Smooth muscle cell (in vitro differentiated cells): Measurements from ENCODE around the gene PSMC3. TPM values are rescaled to one million over a fixed set of nuclear protein-coding genes. Genes with fewer than 3 reads are reported as not detected.

Experiments
- DNase-seq: peaks from one replicate; lab custom pipeline; 2025; ENCODE audit not compliant: unreplicated experiment; lab: John Stamatoyannopoulos, UW
- H2AFZ ChIP-seq: fragments of 200-600 bp; sonication (generic); 2 replicates; pipeline ENCODE4 v1.6.0; 2016; ENCODE audit warnings: antibody characterized with exemption, low read depth, mild to moderate bottlenecking
- H3F3A ChIP-seq: fragments of 200-600 bp; sonication (generic); 2 replicates; pipeline ENCODE4 v1.6.0; 2017; ENCODE audit warnings: antibody characterized with exemption, low read depth
- H3K27ac ChIP-seq: fragments of 200-600 bp; sonication (generic); 2 replicates; pipeline ENCODE4 v1.5.1; 2016; ENCODE audit warnings: low read depth, mild to moderate bottlenecking
- H3K27me3 ChIP-seq: fragments of 200-600 bp; sonication (generic); 2 replicates; pipeline ENCODE4 v1.6.1; 2016; ENCODE audit warnings: low read depth, mild to moderate bottlenecking
- H3K36me3 ChIP-seq: fragments of 200-600 bp; sonication (generic); 2 replicates; pipeline ENCODE4 v1.5.1; 2016; ENCODE audit warnings: low read depth
- H3K4me1 ChIP-seq: fragments of 200-600 bp; sonication (generic); 2 replicates; pipeline ENCODE4 v1.5.1; 2016; ENCODE audit warnings: low read depth
- H3K4me2 ChIP-seq: fragments of 200-600 bp; sonication (generic); 2 replicates; pipeline ENCODE4 v1.6.0; 2016; ENCODE audit warnings: mild to moderate bottlenecking
- H3K4me3 ChIP-seq: fragments of 200-600 bp; sonication (generic); 2 replicates; pipeline ENCODE4 v1.5.1; 2016; ENCODE audit warnings: mild to moderate bottlenecking
- H3K79me2 ChIP-seq: fragments of 200-600 bp; sonication (generic); 2 replicates; pipeline ENCODE4 v1.6.0; 2016; ENCODE audit warnings: low read depth, mild to moderate bottlenecking
- H3K9ac ChIP-seq: fragments of 200-600 bp; sonication (generic); 2 replicates; pipeline ENCODE4 v1.6.0; 2016; ENCODE audit warnings: low read depth
- H3K9me3 ChIP-seq: fragments of 200-600 bp; sonication (generic); replicated peaks from 2 replicates; pipeline ENCODE4 v1.5.1; 2016; ENCODE audit warnings: low read depth
- H4K20me1 ChIP-seq: fragments of 200-600 bp; sonication (generic); 2 replicates; pipeline ENCODE4 v1.6.0; 2016; ENCODE audit warnings: low read depth
- WGBS: methylation state at CpG from one replicate; pipeline ENCODE4 v1.1.7; 2016; ENCODE audit warnings: low lambda C conversion rate; 5-methylcytosine and 5-hydroxymethylcytosine counted together
- polyA plus RNA-seq: library from polyadenylated mRNA; unstranded; fragments of >200 nt; fragmentation: Nextera tagmentation; extraction: Ambion mirVana; gene quantifications from 2 replicates; pipeline ENCODE4 v1.2.1, GENCODE V29; 2016
- total RNA-seq: library from RNA; depleted of rRNA; stranded (reverse); fragments of >200 nt; gene quantifications from 2 replicates; pipeline ENCODE4 v1.2.3, GENCODE V29; 2014
- TF ChIP-seq, protein P1 (sequence below): fragments of 200-600 bp; sonication (generic); IDR thresholded peaks from 2 replicates; pipeline ENCODE4 v1.5.1; 2017; ENCODE audit warnings: borderline replicate concordance, mild to moderate bottlenecking, antibody characterized with exemption; ENCODE audit not compliant: insufficient read depth, poor library complexity, severe bottlenecking

Gene PSMC3
- total and polyA plus RNA-seq, 2 experiments from 2014 or later: 71.2 to 211 TPM

- no peak overlapping the region for H2AFZ ChIP-seq
- no peaks in the 10 kb centered on the region for H4K20me1 ChIP-seq
- no peaks in the 10 kb centered on the region for H3K36me3 ChIP-seq
- H3K27me3 ChIP-seq: no peaks in the 10 kb centered on the region
- TF ChIP-seq, protein P1, sequence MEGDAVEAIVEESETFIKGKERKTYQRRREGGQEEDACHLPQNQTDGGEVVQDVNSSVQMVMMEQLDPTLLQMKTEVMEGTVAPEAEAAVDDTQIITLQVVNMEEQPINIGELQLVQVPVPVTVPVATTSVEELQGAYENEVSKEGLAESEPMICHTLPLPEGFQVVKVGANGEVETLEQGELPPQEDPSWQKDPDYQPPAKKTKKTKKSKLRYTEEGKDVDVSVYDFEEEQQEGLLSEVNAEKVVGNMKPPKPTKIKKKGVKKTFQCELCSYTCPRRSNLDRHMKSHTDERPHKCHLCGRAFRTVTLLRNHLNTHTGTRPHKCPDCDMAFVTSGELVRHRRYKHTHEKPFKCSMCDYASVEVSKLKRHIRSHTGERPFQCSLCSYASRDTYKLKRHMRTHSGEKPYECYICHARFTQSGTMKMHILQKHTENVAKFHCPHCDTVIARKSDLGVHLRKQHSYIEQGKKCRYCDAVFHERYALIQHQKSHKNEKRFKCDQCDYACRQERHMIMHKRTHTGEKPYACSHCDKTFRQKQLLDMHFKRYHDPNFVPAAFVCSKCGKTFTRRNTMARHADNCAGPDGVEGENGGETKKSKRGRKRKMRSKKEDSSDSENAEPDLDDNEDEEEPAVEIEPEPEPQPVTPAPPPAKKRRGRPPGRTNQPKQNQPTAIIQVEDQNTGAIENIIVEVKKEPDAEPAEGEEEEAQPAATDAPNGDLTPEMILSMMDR: no peak
- no peak overlapping the region for H3K9ac ChIP-seq
- no peaks in the 10 kb centered on the region for H3K4me1 ChIP-seq
- H3K9me3 ChIP-seq: no peaks in the 10 kb centered on the region
- no peak overlapping the region for H3K27ac ChIP-seq
- no peaks in the 10 kb centered on the region for H3F3A ChIP-seq
- H3K4me2 ChIP-seq: no peak overlapping the region
- no peak for DNase-seq
- H3K4me3 ChIP-seq: no peak overlapping the region
- WGBS: 93% methylated on average over 11 of the region's 11 CpGs
- H3K79me2 ChIP-seq: no peaks in the 10 kb centered on the region
These were observed 11.0 kb upstream of the PSMC3 start for GRCh38 chr11:47437218-47437745.

DNA sequence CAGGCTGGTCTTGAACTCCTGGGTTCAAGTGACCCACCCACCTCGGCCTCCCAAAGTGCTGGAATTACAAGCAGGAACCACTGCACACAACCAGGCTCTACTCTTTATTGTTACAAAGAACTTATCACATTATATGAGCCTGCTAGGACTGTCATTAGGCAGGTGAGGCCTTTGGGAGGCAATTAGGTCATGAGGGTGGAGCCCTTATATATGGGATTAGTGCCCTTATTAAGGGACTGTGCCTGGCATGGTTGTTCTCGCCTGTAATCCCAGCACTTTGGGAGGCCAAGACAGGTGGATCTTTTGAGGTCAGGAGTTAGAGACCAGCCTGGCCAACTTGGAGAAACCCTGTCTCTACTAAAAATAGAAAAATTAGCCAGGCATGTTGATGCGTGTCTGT, 10.5 kb upstream of the PSMC3 start:
- H3K9me3 ChIP-seq: no peaks in the 10 kb centered on the region
- WGBS: 95% methylated on average over 3 of the region's 3 CpGs

DNA sequence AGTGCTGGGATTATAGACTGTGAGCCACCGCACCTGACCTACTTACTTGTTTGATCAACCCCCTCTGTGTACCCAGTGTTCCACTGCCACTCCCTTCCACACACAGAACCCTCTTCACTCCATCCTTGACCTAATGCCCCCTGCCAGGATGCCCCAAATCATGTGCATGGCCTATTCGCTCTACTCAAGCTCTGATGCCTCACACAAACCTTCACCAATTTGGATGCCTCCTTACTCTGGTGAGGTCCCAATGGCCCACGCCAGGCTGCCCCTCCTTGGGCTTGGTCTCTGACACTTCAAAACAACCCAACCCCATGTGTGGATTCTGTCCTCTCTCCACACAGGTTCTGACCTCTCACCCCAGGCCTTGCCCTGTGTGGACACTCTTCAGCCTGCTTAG, 9.4 kb upstream of the PSMC3 start:
- Histone ChIP-seq H3K79me2 (no peaks in the 10 kb centered on the region), H3K4me1 (no peaks in the 10 kb centered on the region), H3K4me2 (no peak overlapping the region), H3K4me3 (no peak overlapping the region), H3K9ac (no peak overlapping the region), H3K36me3 (no peaks in the 10 kb centered on the region), H2AFZ (no peak overlapping the region), H3F3A (no peaks in the 10 kb centered on the region), H3K27ac (no peak overlapping the region), H3K27me3 (no peaks in the 10 kb centered on the region), H3K9me3 (no peaks in the 10 kb centered on the region), H4K20me1 (no peaks in the 10 kb centered on the region)
- DNase-seq: no peak
- TF ChIP-seq, protein P1: no peak
- WGBS: 98% methylated on average over 3 of the region's 3 CpGs

More for the DNA sequence above, 10.5 kb upstream of the PSMC3 start:
- H3K4me1 ChIP-seq: no peaks in the 10 kb centered on the region
- no peak overlapping the region for H3K4me2 ChIP-seq
- H2AFZ ChIP-seq: no peak overlapping the region
- H3K9ac ChIP-seq: no peak overlapping the region
- no peaks in the 10 kb centered on the region for H3K79me2 ChIP-seq
- TF ChIP-seq, protein P1: no peak
- no peak overlapping the region for H3K4me3 ChIP-seq
- DNase-seq: no peak
- no peaks in the 10 kb centered on the region for H3K36me3 ChIP-seq
- H4K20me1 ChIP-seq: no peaks in the 10 kb centered on the region
- H3K27me3 ChIP-seq: no peaks in the 10 kb centered on the region
- no peak overlapping the region for H3K27ac ChIP-seq
- no peaks in the 10 kb centered on the region for H3F3A ChIP-seq
